GM21360 (cell line): ENCODE results near the gene CDC42SE2.
A peak's percentile ranks its signal among the peaks of the same experiment; 100 is the strongest.
"Not testable (repeated sequence)": the region's sequence is repeated elsewhere in the genome, so short reads cannot be mapped to it uniquely, and the experiment has no call there.

ENCODE experiments used
- ATAC-seq: cut with Tn5 transposase; IDR thresholded peaks from one replicate; pipeline ENCODE4 v1.9.1; 2021; ENCODE audit warnings: mild to moderate bottlenecking, moderate library complexity; ENCODE audit not compliant: unreplicated experiment

Gene CDC42SE2

DNA sequence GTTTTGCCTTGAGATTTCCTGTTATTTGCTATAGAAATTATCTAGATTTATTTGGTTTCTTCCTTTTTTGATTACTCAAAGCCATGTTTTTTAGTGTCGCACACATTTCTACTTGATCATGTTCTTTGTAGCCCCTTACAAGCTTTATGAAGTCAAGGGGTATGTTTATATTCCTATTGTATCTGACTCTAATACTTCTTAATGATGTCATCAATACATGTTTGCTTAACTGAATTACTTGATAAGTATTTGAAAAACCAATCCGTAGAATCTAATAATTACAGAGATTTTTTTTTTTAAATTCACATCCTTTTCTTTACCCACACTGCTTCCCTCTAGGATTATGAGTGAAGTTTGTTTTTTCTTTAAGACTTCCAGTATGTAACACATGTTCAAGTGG, 53.0 kb downstream of the CDC42SE2 start:
- no peak for ATAC-seq

DNA sequence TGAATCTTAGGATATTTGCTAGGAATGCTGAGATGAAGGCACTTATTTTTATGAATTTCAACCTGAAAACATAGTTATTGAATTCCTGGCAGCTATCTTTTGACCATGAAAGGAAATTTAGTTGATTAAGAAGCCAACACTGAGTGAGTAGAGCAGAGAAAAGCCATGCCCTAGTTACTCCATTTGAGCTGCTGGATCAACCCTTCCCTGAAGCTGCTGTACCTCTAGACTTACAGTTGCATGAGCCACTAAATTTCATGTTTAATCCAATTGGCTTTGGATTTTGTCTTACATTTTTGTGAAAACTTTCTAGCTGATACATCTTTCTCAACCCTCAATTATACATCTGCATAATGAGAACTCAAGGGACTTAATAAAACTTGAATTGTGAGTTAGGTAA, 54.6 kb downstream of the CDC42SE2 start:
- no peak for ATAC-seq

DNA sequence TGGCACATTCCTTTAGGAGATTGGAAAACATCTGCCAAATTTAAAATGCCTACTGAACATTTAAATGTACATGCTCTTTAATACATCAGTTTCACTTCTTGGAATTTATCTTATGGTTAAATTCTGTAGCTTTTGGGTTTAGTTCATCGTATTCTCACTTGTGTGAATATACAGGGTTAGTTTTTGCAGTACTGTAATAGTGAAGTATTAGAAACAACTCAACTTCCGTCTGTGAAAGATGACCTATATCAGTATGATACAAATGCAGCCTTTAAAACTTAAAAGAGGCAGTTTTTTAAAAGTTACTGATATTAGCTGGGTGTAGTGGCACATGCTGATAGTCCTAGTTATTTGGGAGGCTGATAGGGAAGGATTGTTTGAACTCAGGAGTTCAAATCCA, 57.2 kb downstream of the CDC42SE2 start:
- no peak for ATAC-seq

DNA sequence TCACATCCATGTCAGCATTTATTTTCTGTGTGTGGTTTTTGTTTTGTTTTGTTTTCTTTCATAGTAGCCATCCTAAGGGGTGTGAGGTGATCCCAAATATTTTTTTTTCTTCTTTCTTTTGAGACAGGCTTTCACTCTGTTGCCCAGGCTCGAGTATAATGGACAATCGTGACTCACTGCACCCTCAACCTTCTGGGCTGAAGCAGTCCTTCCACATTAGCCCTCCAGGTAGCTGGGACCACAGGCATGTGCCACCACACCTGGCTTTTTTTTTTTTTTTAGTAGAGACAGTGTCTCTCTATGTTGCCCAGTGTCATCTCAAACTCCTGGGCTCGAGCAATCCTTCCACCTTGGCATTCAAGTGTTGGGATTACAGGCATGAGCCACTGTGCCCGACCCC, 59.1 kb downstream of the CDC42SE2 start:
- no peak for ATAC-seq

DNA sequence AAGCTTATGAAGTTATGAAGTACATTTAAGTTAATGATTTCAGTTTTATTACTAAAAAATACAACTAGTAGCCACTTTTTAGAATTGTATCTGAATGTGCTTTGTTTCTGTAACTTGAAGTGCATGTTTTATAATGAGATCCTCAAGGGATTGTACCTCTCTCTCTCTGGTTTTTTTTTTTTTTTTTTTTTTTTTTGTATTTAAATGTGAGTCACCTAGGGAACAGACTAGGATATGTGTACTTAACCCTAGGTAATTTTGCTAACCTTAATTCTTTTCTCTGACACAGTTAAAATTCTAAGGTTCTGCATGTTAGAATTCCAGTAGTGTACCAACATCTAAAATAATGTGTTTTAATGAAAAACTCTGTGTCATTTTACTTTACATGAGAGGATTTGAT, 59.5 kb downstream of the CDC42SE2 start:
- ATAC-seq: no peak

DNA sequence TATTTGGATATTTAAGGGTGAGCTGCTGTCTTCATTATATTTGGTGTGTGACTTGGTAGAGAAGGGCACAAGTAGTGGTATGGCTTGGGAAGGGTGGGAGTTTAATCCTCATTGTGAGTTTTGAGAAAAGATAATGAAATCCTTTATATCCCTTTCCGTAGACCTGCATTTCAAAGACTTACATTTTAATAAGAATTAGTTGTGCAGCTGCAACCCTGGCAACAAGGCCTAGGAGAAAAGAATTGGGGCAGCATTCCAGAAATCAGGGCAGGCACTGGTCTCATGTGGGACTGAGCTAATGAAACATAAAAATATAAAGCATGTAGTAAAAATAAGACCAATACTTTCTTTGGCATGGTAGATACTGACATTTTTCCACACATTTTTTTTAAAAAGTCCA, 60.5 kb downstream of the CDC42SE2 start:
- ATAC-seq: no peak

DNA sequence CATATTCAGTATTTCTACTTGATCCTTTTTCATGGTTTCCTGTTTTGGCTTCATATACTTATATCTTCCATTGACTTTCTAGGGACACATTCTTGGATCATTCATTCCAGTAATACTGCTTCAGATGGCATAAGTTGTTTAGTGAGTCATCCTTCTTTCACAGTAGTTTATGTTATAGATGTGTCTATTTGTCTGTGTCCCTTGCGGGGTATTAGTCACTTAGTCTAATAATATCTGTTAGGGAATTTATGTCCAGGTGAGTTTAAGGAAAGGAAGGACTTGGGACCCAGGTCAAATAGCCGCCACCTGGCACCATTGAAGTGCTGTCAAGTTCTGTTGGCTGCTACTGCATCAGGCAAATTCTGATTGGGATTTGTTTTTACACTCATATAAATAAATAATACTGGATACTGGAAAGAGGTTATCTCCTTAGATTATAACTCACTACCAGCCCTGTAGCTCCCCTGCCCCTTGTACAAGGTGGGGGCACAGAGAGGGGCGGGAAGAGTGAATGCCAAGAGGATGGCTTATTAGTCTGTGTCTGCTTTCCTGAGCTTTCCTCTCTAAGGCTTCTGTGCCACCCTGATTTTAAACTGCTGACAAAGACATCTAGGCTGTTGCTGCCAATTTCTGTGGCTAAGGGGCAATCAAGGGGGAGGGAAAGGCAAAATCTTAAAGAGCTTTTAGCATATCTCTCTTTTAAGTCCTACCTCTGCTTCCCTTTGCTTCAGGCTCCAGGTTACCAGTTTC, 64.9 kb downstream of the CDC42SE2 start:
- ATAC-seq: no peak

DNA sequence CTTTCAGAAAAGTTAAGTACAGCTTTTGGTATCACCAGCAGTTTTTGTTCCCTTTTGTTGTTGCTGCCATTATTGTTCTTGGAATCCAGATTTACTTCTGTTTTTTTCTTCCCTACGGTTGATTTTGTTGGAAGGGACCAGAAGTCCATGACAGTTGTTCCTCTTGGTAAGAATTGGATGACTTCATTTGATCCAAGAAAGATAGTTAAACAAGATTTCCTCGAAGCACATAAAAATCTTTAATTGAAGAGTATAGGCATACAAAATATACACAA, 65.4 kb downstream of the CDC42SE2 start:
- ATAC-seq: no peak

DNA sequence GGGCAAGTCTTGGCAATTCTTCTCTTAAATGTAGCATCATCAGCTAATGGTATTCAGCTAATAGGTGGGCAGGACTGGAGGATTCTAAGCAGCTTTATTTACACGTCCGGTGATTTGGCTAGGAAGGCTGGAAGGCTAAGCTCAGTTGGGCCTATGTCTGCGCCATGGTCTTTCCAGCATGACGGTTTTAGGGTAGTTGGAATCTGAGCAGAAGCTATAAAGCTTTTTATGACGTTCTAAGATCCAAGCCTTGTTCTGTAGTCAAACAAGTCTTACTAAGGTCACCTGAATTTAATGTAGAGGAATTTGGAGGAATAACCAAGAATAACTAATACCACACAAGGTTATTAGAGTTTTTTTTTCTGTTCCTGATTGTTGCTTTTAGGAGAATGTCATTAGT, 66.2 kb downstream of the CDC42SE2 start:
- no peak for ATAC-seq

DNA sequence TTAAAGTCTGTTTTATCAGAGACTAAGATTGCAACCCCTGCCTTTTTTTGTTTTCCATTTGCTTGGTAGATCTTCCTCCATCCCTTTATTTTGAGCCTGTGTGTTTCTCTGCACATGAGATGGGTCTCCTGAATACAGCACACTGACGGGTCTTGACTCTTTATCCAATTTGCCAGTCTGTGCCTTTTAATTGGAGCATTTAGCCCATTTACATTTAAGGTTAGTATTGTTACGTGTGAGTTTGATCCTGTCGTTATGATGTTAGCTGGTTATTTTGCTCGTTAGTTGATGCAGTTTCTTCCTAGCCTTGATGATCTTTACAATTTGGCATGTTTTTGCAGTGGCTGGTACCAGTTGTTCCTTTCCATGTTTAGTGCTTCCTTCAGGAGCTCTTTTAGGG, 71.9 kb downstream of the CDC42SE2 start:
- not testable (repeated sequence) for ATAC-seq

DNA sequence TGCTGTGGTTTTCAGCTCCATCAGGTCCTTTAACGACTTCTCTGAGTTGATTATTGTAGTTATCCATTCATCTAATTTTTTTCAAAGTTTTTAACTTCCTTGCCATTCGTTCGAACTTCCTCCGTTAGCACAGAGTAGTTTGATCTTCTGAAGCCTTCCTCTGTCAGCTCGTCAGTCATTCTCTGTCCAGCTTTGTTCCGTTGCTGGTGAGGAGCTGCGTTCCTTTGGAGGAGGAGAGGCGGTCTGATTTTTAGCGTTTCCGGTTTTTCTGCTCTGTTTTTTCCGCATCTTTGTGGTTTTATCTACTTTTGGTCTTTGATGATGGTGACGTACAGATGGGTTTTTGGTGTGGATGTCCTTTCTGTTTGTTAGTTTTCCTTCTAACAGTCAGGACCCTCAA, 72.9 kb downstream of the CDC42SE2 start:
- ATAC-seq: not testable (repeated sequence)

DNA sequence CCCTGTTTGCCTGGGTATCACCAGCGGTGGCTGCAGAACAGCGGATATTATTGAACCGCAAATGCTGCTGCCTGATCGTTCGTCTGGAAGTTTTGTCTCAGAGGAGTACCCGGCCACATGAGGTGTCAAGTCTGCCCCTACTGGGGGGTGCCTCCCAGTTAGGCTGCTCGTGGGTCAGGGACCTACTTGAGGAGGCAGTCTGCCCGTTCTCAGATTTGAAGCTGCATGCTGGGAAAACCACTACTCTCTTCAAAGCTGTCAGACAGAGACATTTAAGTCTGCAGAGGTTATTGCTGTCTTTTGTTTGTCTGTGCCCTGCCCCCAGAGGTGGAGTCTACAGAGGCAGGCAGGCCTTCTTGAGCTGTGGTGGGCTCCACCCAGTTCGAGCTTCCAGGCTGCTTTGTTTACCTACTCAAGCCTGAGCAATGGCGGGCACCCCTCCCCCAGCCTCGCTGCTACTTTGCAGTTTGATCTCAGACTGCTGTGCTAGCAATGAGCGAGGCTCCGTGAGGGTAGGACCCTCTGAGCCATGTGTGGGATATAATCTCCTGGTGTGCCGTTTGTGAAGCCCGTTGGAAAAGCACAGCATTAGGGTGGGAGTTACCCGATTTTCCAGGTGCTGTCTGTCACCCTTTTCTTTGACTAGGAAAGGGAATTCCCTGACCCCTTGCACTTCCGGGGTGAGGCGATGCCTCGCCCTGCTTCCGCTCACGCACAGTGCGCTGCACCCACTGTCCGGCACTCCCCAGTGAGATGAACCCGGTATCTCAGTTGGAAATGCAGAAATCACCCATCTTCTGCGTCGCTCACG, 73.6 kb downstream of the CDC42SE2 start:
- ATAC-seq: not testable (repeated sequence)

DNA sequence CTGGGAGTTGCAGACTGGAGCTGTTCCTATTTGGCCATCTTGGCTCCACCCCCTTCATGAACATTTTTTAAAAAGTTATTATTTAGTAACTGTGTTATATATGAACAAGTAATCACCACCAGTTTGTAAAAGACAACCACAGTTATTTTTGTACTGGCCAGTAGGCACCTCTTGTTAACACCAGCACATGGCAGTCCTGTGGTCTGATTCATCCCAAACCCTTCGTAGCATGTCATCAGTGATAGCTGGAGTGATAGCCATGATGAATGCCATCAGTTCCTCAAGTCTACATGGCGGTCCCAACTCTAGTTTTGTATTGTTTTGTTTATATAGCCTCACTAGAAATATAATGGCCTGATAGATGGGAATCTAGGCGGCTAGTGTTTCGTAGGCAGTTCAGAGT, 74.2 kb downstream of the CDC42SE2 start:
- no peak for ATAC-seq

DNA sequence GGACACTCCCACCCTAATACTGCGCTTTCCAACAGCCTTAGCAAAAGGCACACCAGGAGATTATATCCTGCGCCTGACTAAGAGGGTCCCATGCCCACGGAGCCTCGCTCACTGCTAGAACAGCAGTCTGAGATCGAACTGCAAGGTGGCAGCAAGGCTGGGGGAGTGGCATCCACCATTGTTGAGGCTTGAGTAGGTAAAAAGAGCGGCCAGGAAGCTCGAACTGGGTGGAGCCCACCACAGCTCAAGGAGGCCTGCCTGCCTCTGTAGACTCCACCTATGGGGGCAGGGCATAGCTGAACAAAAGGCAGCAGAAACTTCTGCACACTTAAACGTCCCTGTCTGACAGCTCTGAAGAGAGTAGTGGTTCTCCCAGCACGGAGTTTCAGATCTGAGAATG, 80.4 kb downstream of the CDC42SE2 start:
- ATAC-seq: not testable (repeated sequence)

DNA sequence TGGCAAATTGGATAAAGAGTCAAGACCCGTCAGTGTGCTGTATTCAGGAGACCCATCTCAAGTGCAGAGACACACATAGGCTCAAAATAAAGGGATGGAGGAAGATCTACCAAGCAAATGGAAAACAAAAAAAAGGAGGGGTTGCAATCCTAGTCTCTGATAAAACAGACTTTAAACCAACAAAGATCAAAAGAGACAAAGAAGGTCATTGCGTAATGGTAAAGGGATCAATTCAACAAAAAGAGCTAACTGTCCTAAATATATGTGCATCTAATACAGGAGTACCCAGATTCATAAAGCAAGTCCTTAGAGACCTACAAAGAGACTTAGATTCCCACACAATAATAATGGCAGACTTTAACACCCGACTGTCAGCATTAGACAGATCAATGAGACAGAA, 82.4 kb downstream of the CDC42SE2 start:
- ATAC-seq: not testable (repeated sequence)

DNA sequence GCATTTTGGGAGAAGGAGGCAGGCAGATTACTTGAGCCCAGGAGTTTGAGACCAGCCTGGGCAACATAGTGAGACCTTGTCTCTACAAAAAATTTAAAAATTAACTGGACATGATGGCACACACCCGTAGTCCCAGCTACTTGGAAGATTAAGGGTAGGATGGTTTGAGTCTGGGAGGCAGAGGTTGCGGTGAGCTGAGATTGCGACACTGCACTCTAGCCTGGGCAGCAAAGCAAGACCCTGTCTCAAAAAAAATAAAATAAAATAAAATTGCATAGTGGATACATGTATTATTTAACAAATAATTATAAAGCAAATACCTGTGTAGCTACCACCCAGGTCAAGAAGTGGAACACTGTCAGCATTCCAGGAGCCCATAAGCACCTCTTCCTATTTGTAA, 90.1 kb downstream of the CDC42SE2 start:
- ATAC-seq: no peak

DNA sequence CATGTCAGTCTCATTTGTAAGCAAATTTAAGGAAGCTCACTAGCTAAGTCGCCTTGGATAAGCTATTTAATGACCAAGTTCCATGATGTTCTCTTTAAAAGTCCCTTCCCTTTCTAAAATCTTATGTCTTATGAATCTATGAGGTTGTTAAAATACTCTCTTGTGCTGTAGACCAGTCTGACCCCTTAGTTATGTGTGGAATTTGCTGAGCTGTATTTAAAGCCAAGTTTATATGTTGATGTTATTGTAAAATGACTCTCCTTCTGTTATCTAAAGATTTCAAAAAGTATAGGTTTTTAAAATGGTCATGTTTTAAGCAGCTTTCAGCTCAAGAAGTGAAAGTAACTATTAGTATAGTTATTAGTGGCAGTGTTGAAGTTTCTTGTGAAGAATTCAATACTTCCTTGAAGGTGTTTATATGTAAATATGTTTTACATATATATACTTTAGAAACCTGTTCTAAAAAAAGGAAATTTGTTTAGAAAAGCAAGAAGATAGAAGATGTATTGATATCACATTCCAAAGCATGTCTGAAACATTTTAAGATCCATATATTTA, 92.2 kb downstream of the CDC42SE2 start:
- ATAC-seq: no peak

DNA sequence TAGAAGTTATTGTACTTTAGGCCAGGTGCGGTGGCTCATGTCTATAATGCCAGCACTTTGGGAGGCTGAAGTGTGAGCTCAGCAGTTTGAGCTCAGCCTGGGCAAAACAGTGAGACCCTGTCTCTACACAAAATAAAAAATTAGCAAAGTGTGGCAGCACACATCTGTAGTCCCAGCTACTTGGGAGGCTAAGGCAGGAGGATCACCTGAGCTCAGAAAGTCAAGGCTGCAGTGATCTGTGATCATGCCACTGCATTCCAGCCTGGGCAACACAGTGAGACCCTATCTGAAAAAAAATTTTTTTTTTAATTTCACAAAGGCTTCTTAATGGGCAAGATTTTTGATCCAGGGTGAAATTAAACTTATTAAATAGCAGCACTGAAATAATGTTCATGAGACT, 92.8 kb downstream of the CDC42SE2 start:
- no peak for ATAC-seq

DNA sequence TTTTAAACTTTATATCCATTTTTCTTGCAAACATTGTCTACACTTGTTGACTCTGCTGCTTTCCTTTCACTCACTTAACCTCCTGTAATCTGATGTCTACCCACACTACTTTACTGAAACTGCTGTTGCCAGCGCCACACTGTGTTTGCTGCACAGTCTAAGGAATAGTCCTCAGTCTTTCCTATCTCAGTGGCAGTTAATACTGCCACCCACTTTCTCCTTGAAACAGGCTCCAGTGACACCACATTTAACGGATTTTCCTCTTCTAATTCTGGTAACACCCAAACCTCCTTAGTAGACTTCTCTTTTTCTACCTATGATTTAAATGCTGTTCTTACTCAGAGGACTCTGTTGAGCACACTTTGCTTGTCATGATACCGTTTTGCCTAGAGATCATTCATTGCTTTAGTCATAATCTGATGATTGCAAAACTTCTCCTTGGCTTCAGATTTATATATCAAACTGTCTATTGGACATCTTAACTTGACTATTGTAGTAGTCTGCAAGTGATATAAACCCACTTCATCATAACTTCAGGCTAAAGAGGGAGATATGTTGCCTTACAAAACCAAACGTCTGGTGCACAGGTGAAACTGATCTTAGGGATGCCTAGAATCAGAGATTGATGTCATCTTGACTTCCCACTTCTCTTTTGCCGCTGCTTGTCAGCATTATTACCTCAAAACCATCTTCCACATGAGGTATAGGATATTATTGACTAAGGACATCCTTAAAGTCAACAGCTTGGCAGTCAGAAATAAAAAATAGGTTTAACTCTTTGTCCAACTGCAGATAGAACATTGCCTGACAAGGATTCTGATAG, 94.1 kb downstream of the CDC42SE2 start:
- peak; percentile 63 for ATAC-seq

DNA sequence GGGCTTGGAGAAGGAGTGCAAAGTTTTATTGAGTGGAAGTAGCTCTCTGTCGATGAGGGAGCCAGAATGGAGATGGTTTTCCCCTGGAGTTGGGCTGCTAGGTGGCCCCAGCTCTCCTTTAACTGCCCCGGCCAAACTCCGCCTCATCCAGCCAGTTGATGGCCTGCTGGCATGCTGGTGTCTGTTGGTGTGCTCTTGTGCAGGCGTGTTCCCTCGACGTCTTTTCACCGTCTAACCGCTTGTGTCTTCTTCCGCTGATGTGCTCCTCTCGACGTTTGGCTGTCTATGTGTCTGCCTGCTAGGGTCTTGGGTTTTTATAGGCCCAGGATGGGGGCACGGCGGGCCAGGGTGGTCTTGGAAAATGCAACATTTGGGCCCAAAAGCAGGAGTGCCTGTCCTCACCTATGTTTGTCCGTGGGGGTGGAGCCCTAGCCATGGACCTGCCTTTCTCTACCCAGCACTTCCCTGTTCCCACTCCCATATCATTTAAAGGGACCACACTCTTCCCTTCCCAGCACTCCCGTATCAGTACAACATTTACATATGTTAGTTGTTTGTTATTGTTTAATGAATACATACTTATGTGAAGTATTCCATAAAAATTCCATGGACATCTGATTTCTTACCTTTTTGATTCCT, 97.9 kb downstream of the CDC42SE2 start:
- no peak for ATAC-seq
